Endodermal cell (in vitro differentiated cells): Measurements from ENCODE around the gene MKRN3. TPM values are rescaled to one million over a fixed set of nuclear protein-coding genes. Genes with fewer than 3 reads are reported as not detected.
"Not testable (repeated sequence)": the region's sequence is repeated elsewhere in the genome, so short reads cannot be mapped to it uniquely, and the experiment has no call there.

Experiments
- DNase-seq: peaks from one replicate; pipeline ENCODE4 v3.0.0-alpha.2; 2017
- H3K27ac ChIP-seq: 2 replicates; pipeline ENCODE4 v1.5.1; 2013; ENCODE audit warnings: mild to moderate bottlenecking, low read depth, low read length, moderate library complexity
- H3K27me3 ChIP-seq: 2 replicates; pipeline ENCODE4 v1.6.1; 2013; ENCODE audit warnings: mild to moderate bottlenecking, low read length, moderate library complexity; ENCODE audit not compliant: insufficient read depth, control insufficient read depth, poor library complexity, severe bottlenecking
- H3K36me3 ChIP-seq: 2 replicates; pipeline ENCODE4 v1.7.0; 2013; ENCODE audit warnings: mild to moderate bottlenecking, low read length, moderate library complexity; ENCODE audit not compliant: control insufficient read depth, insufficient read depth
- H3K4me1 ChIP-seq: one replicate; pipeline ENCODE4 v1.7.0; 2013; ENCODE audit warnings: low read length; ENCODE audit not compliant: control insufficient read depth, insufficient read depth
- H3K4me3 ChIP-seq: 2 replicates; pipeline ENCODE4 v1.5.1; 2013; ENCODE audit warnings: mild to moderate bottlenecking, low read length, moderate library complexity
- H3K9ac ChIP-seq: 2 replicates; pipeline ENCODE4 v1.6.1; 2013; ENCODE audit warnings: mild to moderate bottlenecking, low read length, moderate library complexity; ENCODE audit not compliant: poor library complexity, severe bottlenecking; ENCODE audit errors: extremely low read depth
- H3K9me3 ChIP-seq: 2 replicates; pipeline ENCODE4 v1.6.1; 2013; ENCODE audit warnings: mild to moderate bottlenecking, low read length, moderate library complexity; ENCODE audit not compliant: control insufficient read depth
- H3K27ac Mint-ChIP-seq: 2 replicates; pipeline ENCODE4 v1.8.0; 2020; ENCODE audit warnings: mixed read lengths
- H3K27me3 Mint-ChIP-seq: 2 replicates; pipeline ENCODE4 v1.8.0; 2021; ENCODE audit warnings: mild to moderate bottlenecking, mixed read lengths; ENCODE audit not compliant: insufficient read depth
- H3K36me3 Mint-ChIP-seq: 2 replicates; pipeline ENCODE4 v1.8.0; 2020; ENCODE audit warnings: low read depth, mixed read lengths
- H3K4me1 Mint-ChIP-seq: 2 replicates; pipeline ENCODE4 v1.8.0; 2020; ENCODE audit warnings: mixed read lengths
- H3K4me3 Mint-ChIP-seq: 2 replicates; pipeline ENCODE4 v1.8.0; 2020; ENCODE audit warnings: mild to moderate bottlenecking, moderate library complexity, mixed read lengths
- H3K9me3 Mint-ChIP-seq: 2 replicates; pipeline ENCODE4 v1.8.0; 2020; ENCODE audit warnings: mild to moderate bottlenecking, mixed read lengths
- WGBS, 2 experiments: methylation state at CpG; one replicate each; pipeline versions ENCODE4 v1.1.5 to v1.1.7; 2013; ENCODE audit warnings: missing lambda C conversion rate in 2 of 2, mixed read lengths in 1 of 2; ENCODE audit not compliant: insufficient coverage in 1 of 2, insufficient read length in 1 of 2; 5-methylcytosine and 5-hydroxymethylcytosine counted together
- total RNA-seq, 2 donors: library from RNA; stranded (reverse); fragmentation: NEBNext Ultra II Directional in 1 of 2; extraction: Animal tissue kit (Norgen Biotek cat#: 25700) in 1 of 2; gene quantifications; 2 replicates in 1 of 2; 3 replicates in 1 of 2; pipeline ENCODE4 v1.2.1, GENCODE V29; 2021
- TF ChIP-seq, protein P1 (sequence below): fragments of 200-600 bp; sonication (generic); conservative IDR thresholded peaks from 2 replicates; pipeline ENCODE4 v1.5.0; 2021; ENCODE audit warnings: antibody characterized with exemption, mild to moderate bottlenecking

MKRN3 gene
- total RNA-seq, 2 donors from 2014 or later: not detected

DNA sequence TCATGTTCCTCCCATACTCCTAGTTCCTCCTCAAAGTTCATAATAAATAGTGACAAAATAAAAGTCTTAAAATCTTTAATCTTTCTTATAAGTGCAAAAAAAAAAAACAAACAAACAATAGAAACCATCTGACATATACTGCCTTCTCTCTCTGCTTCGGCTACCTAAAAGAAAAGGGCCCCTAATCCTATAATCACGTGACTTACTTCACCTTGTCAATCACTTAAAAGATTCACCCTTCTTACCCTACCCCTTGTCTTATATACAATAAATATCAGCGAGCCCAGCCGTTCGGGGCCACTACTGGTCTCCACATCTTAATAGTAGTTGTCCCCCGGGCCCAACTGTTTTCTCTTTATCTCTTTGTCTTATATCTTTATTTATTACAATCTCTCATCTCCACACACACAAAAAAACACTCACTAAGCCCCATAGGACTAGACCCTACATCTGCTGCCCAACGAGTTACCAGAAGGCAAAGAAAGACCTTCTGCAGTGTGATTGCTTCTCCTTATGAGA, 28.8 kb downstream of the MKRN3 start:
- no peaks in the 10 kb centered on the region for H3K36me3 ChIP-seq
- no peak overlapping the region for H3K4me3 Mint-ChIP-seq

DNA sequence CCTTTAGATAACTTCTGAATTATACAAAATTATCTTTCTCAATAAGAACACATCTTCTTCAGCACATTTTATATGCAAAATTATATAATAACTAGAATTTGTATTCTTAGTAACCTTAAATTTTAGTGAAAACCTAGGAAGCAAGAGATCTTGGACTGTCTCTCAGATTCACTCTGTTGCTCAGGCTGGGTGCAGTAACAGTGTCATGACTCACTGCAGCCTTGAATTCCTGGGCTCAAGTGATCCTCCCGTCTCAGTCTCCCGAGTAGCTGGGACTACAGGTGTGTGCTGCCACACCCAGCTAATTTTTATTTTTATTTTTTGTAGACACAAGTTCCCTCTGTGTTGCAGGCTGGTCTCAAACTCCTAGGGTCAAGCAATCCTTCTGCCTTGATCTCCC, 29.9 kb downstream of the MKRN3 start:
- Histone ChIP-seq H3K4me3 (no peak overlapping the region), H3K27me3 (no peaks in the 10 kb centered on the region), H3K9me3 (peaks cover 9% of the 10 kb centered on the region), H3K9ac (no peak overlapping the region), H3K27ac (no peak overlapping the region), H3K36me3 (no peaks in the 10 kb centered on the region), H3K4me1 (no peaks in the 10 kb centered on the region)
- 70 to 81% methylated on average over 2 of the region's 2 CpGs for WGBS, 2 experiments
- DNase-seq: no peak
- H3K4me1 Mint-ChIP-seq: no peaks in the 10 kb centered on the region
- H3K27me3 Mint-ChIP-seq: no peaks in the 10 kb centered on the region
- no peaks in the 10 kb centered on the region for H3K36me3 Mint-ChIP-seq
- TF ChIP-seq, protein P1, sequence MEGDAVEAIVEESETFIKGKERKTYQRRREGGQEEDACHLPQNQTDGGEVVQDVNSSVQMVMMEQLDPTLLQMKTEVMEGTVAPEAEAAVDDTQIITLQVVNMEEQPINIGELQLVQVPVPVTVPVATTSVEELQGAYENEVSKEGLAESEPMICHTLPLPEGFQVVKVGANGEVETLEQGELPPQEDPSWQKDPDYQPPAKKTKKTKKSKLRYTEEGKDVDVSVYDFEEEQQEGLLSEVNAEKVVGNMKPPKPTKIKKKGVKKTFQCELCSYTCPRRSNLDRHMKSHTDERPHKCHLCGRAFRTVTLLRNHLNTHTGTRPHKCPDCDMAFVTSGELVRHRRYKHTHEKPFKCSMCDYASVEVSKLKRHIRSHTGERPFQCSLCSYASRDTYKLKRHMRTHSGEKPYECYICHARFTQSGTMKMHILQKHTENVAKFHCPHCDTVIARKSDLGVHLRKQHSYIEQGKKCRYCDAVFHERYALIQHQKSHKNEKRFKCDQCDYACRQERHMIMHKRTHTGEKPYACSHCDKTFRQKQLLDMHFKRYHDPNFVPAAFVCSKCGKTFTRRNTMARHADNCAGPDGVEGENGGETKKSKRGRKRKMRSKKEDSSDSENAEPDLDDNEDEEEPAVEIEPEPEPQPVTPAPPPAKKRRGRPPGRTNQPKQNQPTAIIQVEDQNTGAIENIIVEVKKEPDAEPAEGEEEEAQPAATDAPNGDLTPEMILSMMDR: no peak
- no peak overlapping the region for H3K27ac Mint-ChIP-seq
- no peak overlapping the region for H3K4me3 Mint-ChIP-seq
- peaks cover 53% of the 10 kb centered on the region for H3K9me3 Mint-ChIP-seq

More for the DNA sequence above, 28.8 kb downstream of the MKRN3 start:
- no peak for DNase-seq
- no peak overlapping the region for H3K27ac Mint-ChIP-seq
- no peaks in the 10 kb centered on the region for H3K4me1 Mint-ChIP-seq
- H3K27me3 ChIP-seq: no peaks in the 10 kb centered on the region
- peaks cover 9% of the 10 kb centered on the region for H3K9me3 ChIP-seq
- H3K36me3 Mint-ChIP-seq: no peaks in the 10 kb centered on the region
- H3K9ac ChIP-seq: no peak overlapping the region
- no peaks in the 10 kb centered on the region for H3K4me1 ChIP-seq
- peaks cover 53% of the 10 kb centered on the region for H3K9me3 Mint-ChIP-seq
- WGBS, 2 experiments: 81 to 88% methylated on average over 3 to 7 of the region's 7 CpGs
- no peak overlapping the region for H3K4me3 ChIP-seq
- no peaks in the 10 kb centered on the region for H3K27me3 Mint-ChIP-seq
- no peak overlapping the region for H3K27ac ChIP-seq
- TF ChIP-seq, protein P1: no peak

DNA sequence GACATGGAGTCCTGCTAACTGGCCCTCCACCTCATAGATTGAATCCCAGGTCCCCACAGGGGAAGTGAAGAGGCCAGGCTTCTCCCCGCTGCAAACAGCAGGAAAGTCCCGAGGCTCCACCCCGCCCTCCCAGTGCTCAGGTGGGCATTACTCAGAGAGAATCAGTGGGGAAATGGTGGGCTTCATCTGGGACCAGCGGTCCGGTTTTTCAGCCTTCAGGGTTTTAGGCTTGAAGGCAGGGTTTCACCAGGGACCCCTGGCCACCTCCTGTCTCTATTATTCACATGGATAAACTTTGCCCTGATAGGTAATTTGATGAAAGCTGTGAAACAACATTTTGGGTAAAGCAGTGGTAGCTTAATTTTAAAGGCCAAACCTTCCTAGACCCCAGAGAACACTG, 31.3 kb downstream of the MKRN3 start:
- TF ChIP-seq, protein P1: no peak
- WGBS, 2 experiments: 85% methylated on average over 5 of the region's 5 CpGs; no CpG with 5 or more reads in 1 of the 2 experiments
- no peak overlapping the region for H3K27ac ChIP-seq
- Mint-ChIP-seq H3K9me3 (peaks cover 48% of the 10 kb centered on the region), H3K27me3 (no peaks in the 10 kb centered on the region), H3K27ac (no peak overlapping the region), H3K4me3 (no peak overlapping the region), H3K4me1 (no peaks in the 10 kb centered on the region), H3K36me3 (no peaks in the 10 kb centered on the region)
- no peak for DNase-seq
- H3K9ac ChIP-seq: no peak overlapping the region
- H3K36me3 ChIP-seq: no peaks in the 10 kb centered on the region
- no peaks in the 10 kb centered on the region for H3K9me3 ChIP-seq
- H3K4me1 ChIP-seq: no peaks in the 10 kb centered on the region
- H3K4me3 ChIP-seq: no peak overlapping the region
- H3K27me3 ChIP-seq: no peaks in the 10 kb centered on the region

DNA sequence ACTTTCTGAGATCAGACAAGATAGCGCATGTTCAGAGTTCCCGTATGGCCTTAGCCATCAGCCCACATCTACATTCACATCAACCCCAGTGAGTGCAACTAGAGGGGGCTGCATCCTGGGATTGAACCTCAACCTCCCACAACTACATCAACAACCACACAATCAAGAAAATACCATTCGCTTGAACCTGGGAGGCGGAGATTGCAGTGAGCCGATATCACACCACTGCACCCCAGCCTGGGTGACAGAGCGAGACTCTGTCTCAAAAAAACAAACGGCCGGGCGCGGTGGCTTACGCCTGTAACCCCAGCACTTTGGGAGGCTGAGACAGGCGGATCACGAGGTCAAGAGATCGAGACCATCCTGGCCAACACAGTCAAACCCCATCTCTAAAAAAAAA, 31.8 kb downstream of the MKRN3 start:
- not testable (repeated sequence) for H3K9ac ChIP-seq, H3K9me3 ChIP-seq, DNase-seq, H3K4me1 Mint-ChIP-seq, H3K4me1 ChIP-seq, H3K27me3 Mint-ChIP-seq, H3K4me3 Mint-ChIP-seq, H3K27ac Mint-ChIP-seq, H3K36me3 Mint-ChIP-seq, H3K27ac ChIP-seq, H3K36me3 ChIP-seq, H3K27me3 ChIP-seq, H3K4me3 ChIP-seq
- H3K9me3 Mint-ChIP-seq: peaks cover 52% of the 10 kb centered on the region
- whole genome bisulfite sequencing, 2 experiments: 87% methylated on average over 14 of the region's 14 CpGs; no CpG with 5 or more reads in 1 of the 2 experiments
